Erythroblast (primary cell): ENCODE measurements around the gene WDFY2.

Experiments
- GATA1 ChIP-seq: IDR thresholded peaks from 2 replicates; pipeline ENCODE4 v1.6.1; 2011; ENCODE audit warnings: low read depth, mild to moderate bottlenecking, control low read depth, low read length, moderate library complexity
- POLR2A ChIP-seq: IDR thresholded peaks from 2 replicates; pipeline ENCODE4 v1.6.1; 2011; ENCODE audit warnings: mild to moderate bottlenecking, low read length

GRCh38 chr13:51637852-51638215 is 53.6 kb downstream of the WDFY2 start:
- TF ChIP-seq POLR2A: no peak
- no peak for TF ChIP-seq GATA1
